ENCODE measurements around the gene ALDH3B1. TPM values are rescaled to one million over a fixed set of nuclear protein-coding genes. Genes with fewer than 3 reads are reported as not detected.
"Not testable (repeated sequence)": the region's sequence is repeated elsewhere in the genome, so short reads cannot be mapped to it uniquely, and the experiment has no call there.

ALDH3B1 gene
- total RNA-seq, 1 experiment from 2014 or later = 18.3 TPM

DNA sequence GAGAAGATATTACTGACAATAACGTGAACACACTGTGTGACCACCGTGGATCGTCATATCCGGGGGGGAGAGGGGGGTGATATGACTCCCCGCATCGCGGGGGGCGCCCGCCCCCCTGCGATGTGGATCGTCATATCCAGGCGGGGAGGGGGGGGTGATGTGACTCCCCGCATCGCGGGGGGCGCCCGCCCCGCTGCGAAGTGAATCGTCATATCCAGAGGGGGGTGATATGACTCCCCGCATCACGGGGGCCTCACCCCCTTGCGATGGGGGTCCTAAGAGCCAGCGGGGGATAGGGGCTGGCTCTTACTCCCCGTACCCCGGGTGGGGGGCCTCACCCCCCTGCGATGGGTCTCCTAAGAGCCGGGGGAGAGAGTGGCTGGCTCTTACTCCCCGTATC lies 26.2 kb upstream of the ALDH3B1 start:
- intact Hi-C loops (cut with micrococcal nuclease; ENCODE audit: unreplicated experiment) (no loop called here), in situ Hi-C loops (cut with HindIII; ENCODE audit: low pct_unique_long_range_greater_than_20kb, low sequenced_read_pairs) (no loop called here)
- H3K4me1 ChIP-seq (ENCODE audit: control insufficient read depth, insufficient read depth, low read length) = peaks cover 3% of the 10 kb centered on the region
- BruUV-seq (replicated peaks) = no TSS peak
- DNase-seq (ENCODE audit: low read depth, low spot score) = no peak
- H3K27ac ChIP-seq (ENCODE audit: low read length) = no peak overlapping the region
- POLR2A ChIA-PET = no interaction called here
- no peak for ATAC-seq
- H3K36me3 ChIP-seq (ENCODE audit: control insufficient read depth, insufficient read depth, low read length) = no peaks in the 10 kb centered on the region
- H3K9me3 ChIP-seq (ENCODE audit: control insufficient read depth, insufficient read depth, low read depth, low read length) = no peaks in the 10 kb centered on the region
- TF ChIP-seq, protein P1, sequence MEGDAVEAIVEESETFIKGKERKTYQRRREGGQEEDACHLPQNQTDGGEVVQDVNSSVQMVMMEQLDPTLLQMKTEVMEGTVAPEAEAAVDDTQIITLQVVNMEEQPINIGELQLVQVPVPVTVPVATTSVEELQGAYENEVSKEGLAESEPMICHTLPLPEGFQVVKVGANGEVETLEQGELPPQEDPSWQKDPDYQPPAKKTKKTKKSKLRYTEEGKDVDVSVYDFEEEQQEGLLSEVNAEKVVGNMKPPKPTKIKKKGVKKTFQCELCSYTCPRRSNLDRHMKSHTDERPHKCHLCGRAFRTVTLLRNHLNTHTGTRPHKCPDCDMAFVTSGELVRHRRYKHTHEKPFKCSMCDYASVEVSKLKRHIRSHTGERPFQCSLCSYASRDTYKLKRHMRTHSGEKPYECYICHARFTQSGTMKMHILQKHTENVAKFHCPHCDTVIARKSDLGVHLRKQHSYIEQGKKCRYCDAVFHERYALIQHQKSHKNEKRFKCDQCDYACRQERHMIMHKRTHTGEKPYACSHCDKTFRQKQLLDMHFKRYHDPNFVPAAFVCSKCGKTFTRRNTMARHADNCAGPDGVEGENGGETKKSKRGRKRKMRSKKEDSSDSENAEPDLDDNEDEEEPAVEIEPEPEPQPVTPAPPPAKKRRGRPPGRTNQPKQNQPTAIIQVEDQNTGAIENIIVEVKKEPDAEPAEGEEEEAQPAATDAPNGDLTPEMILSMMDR (IDR thresholded peaks at IDR 0.05) = no peak
- TF ChIP-seq POLR2AphosphoS5 (IDR thresholded peaks at IDR 0.05; ENCODE audit: low read depth, low read length) (no peak), TCF7L2 (IDR thresholded peaks at IDR 0.05; ENCODE audit: low read depth, low read length) (no peak), SIN3A (IDR thresholded peaks at IDR 0.05; ENCODE audit: borderline replicate concordance, insufficient read depth, low read depth, low read length) (no peak)
- TF ChIP-seq, protein P2, sequence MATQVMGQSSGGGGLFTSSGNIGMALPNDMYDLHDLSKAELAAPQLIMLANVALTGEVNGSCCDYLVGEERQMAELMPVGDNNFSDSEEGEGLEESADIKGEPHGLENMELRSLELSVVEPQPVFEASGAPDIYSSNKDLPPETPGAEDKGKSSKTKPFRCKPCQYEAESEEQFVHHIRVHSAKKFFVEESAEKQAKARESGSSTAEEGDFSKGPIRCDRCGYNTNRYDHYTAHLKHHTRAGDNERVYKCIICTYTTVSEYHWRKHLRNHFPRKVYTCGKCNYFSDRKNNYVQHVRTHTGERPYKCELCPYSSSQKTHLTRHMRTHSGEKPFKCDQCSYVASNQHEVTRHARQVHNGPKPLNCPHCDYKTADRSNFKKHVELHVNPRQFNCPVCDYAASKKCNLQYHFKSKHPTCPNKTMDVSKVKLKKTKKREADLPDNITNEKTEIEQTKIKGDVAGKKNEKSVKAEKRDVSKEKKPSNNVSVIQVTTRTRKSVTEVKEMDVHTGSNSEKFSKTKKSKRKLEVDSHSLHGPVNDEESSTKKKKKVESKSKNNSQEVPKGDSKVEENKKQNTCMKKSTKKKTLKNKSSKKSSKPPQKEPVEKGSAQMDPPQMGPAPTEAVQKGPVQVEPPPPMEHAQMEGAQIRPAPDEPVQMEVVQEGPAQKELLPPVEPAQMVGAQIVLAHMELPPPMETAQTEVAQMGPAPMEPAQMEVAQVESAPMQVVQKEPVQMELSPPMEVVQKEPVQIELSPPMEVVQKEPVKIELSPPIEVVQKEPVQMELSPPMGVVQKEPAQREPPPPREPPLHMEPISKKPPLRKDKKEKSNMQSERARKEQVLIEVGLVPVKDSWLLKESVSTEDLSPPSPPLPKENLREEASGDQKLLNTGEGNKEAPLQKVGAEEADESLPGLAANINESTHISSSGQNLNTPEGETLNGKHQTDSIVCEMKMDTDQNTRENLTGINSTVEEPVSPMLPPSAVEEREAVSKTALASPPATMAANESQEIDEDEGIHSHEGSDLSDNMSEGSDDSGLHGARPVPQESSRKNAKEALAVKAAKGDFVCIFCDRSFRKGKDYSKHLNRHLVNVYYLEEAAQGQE (IDR thresholded peaks at IDR 0.05; ENCODE audit: insufficient read depth in 1 of 2, low read depth in 2 of 2, low read length in 1 of 2) = no peak
- peaks cover 2% of the 10 kb centered on the region; the same call in 1 of the 2 replicates for H3K27me3 ChIP-seq (ENCODE audit: control insufficient read depth, insufficient read depth, low read length)
- H3K4me3 ChIP-seq (ENCODE audit: low read depth in 2 of 2, low read length in 2 of 2) = peak overlapping the region in 1 of 2 experiments; percentile 17; a peak in 1 of 4 replicates
- CTCF ChIA-PET = no interaction called here

DNA sequence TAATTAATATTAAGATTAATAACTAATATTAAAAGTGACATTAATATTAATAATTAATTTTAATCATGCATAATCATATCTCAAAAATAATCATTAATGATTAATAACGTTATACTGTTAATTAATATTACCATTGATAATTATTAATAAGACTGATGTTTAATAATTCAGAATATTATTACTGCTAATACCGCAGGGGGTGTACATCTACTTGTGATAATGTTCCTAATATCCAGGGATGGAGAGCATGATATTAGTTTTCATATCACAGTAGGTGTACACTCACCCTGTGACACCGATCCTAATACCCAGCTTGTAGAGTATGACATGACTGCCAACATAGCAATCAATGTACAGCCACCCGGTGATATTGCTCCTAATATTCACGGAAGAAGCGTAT lies 24.8 kb upstream of the ALDH3B1 start:
- H3K27ac ChIP-seq (ENCODE audit: low read length); H3K4me3 ChIP-seq (ENCODE audit: low read depth in 2 of 2, low read length in 2 of 2); POLR2A ChIA-PET; in situ Hi-C loops (cut with HindIII; ENCODE audit: low pct_unique_long_range_greater_than_20kb, low sequenced_read_pairs); H3K36me3 ChIP-seq (ENCODE audit: control insufficient read depth, insufficient read depth, low read length); H3K27me3 ChIP-seq (ENCODE audit: control insufficient read depth, insufficient read depth, low read length); H3K9me3 ChIP-seq (ENCODE audit: control insufficient read depth, insufficient read depth, low read depth, low read length); BruUV-seq (replicated peaks); DNase-seq (ENCODE audit: low read depth, low spot score); ATAC-seq; CTCF ChIA-PET; intact Hi-C loops (cut with micrococcal nuclease; ENCODE audit: unreplicated experiment); H3K4me1 ChIP-seq (ENCODE audit: control insufficient read depth, insufficient read depth, low read length): not testable (repeated sequence)

DNA sequence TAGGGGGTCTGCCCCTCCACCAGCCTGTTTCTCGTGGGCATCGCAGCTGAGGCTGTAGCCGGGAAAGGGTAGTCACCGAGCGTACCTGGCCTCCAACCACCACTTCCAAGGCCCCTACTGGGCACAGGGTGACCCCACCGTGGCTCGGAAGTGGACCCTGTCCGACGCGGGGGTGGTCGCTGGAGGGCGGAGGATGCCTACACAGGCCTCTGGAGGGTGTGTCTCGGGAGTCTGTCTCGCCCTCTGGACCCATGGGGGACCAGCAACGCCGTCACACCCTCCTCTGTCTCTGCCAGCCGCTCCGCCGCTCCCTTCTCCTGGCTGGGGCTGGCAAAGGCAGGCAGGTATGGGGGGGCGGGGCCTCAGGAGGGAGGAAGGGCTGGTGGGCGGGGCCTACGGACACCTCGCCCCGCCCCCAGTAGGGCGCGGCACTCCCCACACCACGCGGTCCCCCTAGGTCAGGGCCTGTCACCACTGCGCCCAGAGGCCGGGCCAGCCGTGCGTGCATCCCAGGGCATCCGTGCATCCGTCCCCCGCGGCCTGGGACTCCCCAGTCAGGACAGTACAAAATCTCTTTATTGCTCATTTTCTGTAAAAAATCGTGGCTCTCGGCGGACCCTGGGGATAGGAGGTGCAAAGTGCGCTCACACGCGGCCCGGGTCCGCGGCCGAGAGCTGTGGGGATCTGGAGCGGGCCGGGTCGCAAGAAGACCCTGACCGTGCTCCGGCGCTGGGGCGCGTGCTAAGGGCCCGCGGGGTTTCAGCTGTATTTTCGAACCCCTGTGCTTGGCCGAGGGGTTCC lies 19.4 kb upstream of the ALDH3B1 start:
- CTCF ChIA-PET; H3K9me3 ChIP-seq (ENCODE audit: control insufficient read depth, insufficient read depth, low read depth, low read length); H3K4me3 ChIP-seq (ENCODE audit: low read depth in 2 of 2, low read length in 2 of 2); H3K36me3 ChIP-seq (ENCODE audit: control insufficient read depth, insufficient read depth, low read length); H3K27me3 ChIP-seq (ENCODE audit: control insufficient read depth, insufficient read depth, low read length); H3K27ac ChIP-seq (ENCODE audit: low read length); DNase-seq (ENCODE audit: low read depth, low spot score); BruUV-seq (replicated peaks); in situ Hi-C loops (cut with HindIII; ENCODE audit: low pct_unique_long_range_greater_than_20kb, low sequenced_read_pairs); POLR2A ChIA-PET; H3K4me1 ChIP-seq (ENCODE audit: control insufficient read depth, insufficient read depth, low read length); intact Hi-C loops (cut with micrococcal nuclease; ENCODE audit: unreplicated experiment): not testable (repeated sequence)
- peak; percentile 62; the same call in 1 of the 2 replicates for ATAC-seq

DNA sequence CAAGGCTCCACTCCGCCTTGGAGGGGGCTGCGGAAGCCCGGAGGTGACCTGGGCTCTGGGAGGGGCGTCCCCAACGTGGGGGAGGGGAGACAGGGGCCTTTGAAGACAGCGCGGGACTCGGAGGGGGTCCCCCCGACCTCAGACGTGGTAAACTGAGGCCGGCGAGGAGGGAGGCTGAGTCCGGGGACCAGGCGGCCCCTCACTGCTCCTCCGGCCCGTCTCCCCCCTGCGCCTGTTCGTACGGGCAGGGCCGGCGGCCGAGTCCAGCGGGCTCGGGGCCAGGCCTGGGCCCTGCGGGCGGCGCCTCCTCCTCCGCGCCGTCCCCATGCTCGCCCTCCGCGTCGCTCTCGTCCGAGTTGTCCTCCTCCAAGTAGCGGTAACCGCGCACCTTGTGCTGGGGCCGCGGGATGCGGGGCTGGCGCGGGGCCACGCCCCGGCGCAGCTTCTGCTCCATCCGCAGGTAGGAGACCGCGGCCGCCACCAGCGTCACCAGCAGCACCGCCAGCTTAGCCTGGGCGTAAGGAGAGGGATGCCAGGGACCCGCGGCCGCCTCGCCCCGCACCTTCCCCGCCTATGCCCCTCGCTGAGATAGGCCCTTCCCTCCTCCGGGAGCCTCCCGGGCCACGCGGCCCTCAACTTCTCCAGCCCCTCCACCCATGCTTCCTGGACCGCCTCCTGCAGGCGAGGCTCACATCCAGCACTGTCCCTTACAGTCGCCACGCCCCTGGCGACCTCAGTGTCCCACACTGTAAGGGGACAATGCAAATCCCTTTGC lies 18.6 kb upstream of the ALDH3B1 start:
- H3K4me3 ChIP-seq (ENCODE audit: low read depth in 2 of 2, low read length in 2 of 2); BruUV-seq (replicated peaks); H3K27me3 ChIP-seq (ENCODE audit: control insufficient read depth, insufficient read depth, low read length); in situ Hi-C loops (cut with HindIII; ENCODE audit: low pct_unique_long_range_greater_than_20kb, low sequenced_read_pairs); H3K27ac ChIP-seq (ENCODE audit: low read length); H3K36me3 ChIP-seq (ENCODE audit: control insufficient read depth, insufficient read depth, low read length); intact Hi-C loops (cut with micrococcal nuclease; ENCODE audit: unreplicated experiment); POLR2A ChIA-PET; DNase-seq (ENCODE audit: low read depth, low spot score); H3K9me3 ChIP-seq (ENCODE audit: control insufficient read depth, insufficient read depth, low read depth, low read length); ATAC-seq; H3K4me1 ChIP-seq (ENCODE audit: control insufficient read depth, insufficient read depth, low read length): not testable (repeated sequence)
- CTCF ChIA-PET = interaction anchor here (0.7 kb wide), 2 partner anchors 69 to 176 kb away, joined by 7 to 9 read pairs; no protein-coding TSS in a partner anchor

DNA sequence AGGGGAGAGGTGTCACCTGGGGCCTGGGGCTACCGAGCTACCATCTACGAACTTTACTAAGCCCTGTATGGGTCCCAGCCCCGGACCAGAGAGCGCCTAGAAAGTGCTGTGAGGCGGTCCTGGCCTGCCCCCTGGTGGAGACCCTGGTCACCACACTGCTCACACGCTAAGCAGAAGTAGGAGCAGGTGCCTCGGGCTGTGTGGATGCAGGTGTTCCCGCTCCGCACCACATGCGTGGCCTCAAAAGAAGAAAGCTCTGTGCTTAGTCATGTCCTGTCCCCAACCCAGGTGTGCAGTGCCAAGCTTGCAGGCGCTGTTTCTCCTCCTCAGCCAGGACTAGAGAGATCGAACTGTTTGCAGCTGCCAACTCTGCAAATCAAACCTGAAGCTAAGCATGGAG lies 16.3 kb upstream of the ALDH3B1 start:
- POLR2A ChIA-PET; H3K27ac ChIP-seq (ENCODE audit: low read length); H3K9me3 ChIP-seq (ENCODE audit: control insufficient read depth, insufficient read depth, low read depth, low read length); ATAC-seq; H3K4me1 ChIP-seq (ENCODE audit: control insufficient read depth, insufficient read depth, low read length); H3K36me3 ChIP-seq (ENCODE audit: control insufficient read depth, insufficient read depth, low read length); H3K27me3 ChIP-seq (ENCODE audit: control insufficient read depth, insufficient read depth, low read length); H3K4me3 ChIP-seq (ENCODE audit: low read depth in 2 of 2, low read length in 2 of 2); intact Hi-C loops (cut with micrococcal nuclease; ENCODE audit: unreplicated experiment); DNase-seq (ENCODE audit: low read depth, low spot score); BruUV-seq (replicated peaks); in situ Hi-C loops (cut with HindIII; ENCODE audit: low pct_unique_long_range_greater_than_20kb, low sequenced_read_pairs): not testable (repeated sequence)
- CTCF ChIA-PET = interaction anchor here (1.2 kb wide), 1 partner anchor 38 kb away, joined by 3 read pairs; no protein-coding TSS in a partner anchor

All from Panc1 (cell line).